IPS-15b (cell line): ENCODE results near the gene LRRC7.
"Not testable (repeated sequence)": the region's sequence is repeated elsewhere in the genome, so short reads cannot be mapped to it uniquely, and the experiment has no call there.

Source experiments
- H3K27me3 ChIP-seq: one replicate; pipeline ENCODE4 v1.6.1; 2013; ENCODE audit warnings: low read length; ENCODE audit not compliant: control insufficient read depth, insufficient read depth
- H3K36me3 ChIP-seq: one replicate; pipeline ENCODE4 v1.6.1; 2013; ENCODE audit warnings: low read length; ENCODE audit not compliant: control insufficient read depth, insufficient read depth
- H3K4me1 ChIP-seq: one replicate; pipeline ENCODE4 v1.6.1; 2013; ENCODE audit warnings: mild to moderate bottlenecking, low read length; ENCODE audit not compliant: control insufficient read depth, insufficient read depth
- H3K4me3 ChIP-seq: one replicate; pipeline ENCODE4 v1.5.1; 2013; ENCODE audit warnings: low read depth, low read length
- H3K9ac ChIP-seq: one replicate; pipeline ENCODE4 v1.6.1; 2013; ENCODE audit warnings: low read depth, mild to moderate bottlenecking, low read length
- H3K9me3 ChIP-seq: one replicate; pipeline ENCODE4 v1.6.1; 2013; ENCODE audit warnings: mild to moderate bottlenecking, low read length; ENCODE audit not compliant: control insufficient read depth, insufficient read depth

LRRC7 gene

GRCh38 chr1:69940231-69940630 lies 372.5 kb downstream of the LRRC7 start:
- Histone ChIP-seq H3K4me3 (no peak overlapping the region), H3K27me3 (no peaks in the 10 kb centered on the region)

DNA sequence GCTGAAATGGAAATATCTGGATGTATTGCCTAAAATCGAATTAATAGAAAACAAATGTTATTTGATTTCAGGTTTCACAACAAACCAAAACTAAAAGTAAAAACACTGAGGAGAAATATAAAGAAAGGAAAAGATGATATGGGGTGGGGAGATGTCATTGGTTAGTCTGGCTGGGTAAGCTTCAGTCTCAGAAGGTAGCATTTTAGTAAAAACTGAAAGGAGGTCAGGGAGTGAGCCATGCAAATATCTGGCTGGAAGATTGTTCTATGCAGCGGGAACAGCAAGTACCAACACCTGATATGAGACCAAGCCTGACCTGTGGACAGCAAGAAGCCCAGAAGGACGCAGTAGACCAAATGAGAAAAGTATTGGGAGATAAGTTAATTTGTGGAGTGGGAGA lies 373.1 kb downstream of the LRRC7 start:
- H3K4me3 ChIP-seq: no peak overlapping the region
- H3K4me1 ChIP-seq: no peaks in the 10 kb centered on the region
- H3K9ac ChIP-seq: no peak overlapping the region
- H3K36me3 ChIP-seq: no peaks in the 10 kb centered on the region
- H3K27me3 ChIP-seq: no peaks in the 10 kb centered on the region
- no peaks in the 10 kb centered on the region for H3K9me3 ChIP-seq

More at GRCh38 chr1:69940231-69940630, 372.5 kb downstream of the LRRC7 start:
- Histone ChIP-seq H3K9ac (no peak overlapping the region), H3K4me1 (no peaks in the 10 kb centered on the region), H3K9me3 (no peaks in the 10 kb centered on the region), H3K36me3 (no peaks in the 10 kb centered on the region)

GRCh38 chr1:69943030-69943429 lies 375.3 kb downstream of the LRRC7 start:
- Histone ChIP-seq H3K4me1 (no peaks in the 10 kb centered on the region), H3K4me3 (no peak overlapping the region), H3K36me3 (no peaks in the 10 kb centered on the region), H3K9ac (no peak overlapping the region), H3K9me3 (no peaks in the 10 kb centered on the region), H3K27me3 (no peaks in the 10 kb centered on the region)

DNA sequence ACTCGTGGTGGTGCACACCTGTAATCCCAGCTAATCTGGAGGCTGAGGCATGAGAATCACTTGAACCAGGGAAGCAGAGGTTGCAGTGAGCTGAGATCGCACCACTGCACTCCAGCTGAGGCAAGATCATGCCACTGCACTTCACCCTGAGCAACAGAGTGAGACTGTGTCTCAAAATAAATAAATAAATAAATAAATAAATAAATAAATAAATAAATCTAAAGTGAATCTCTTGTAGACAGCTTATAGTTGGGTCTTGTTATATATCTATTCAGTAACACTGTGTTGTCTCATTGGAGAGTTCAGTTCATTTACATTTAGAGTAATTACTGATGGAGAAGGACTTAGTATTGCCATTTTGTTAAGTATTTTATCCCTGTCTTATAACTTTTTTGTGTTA lies 379.2 kb downstream of the LRRC7 start:
- Histone ChIP-seq H3K9me3 (no peaks in the 10 kb centered on the region), H3K9ac (no peak overlapping the region), H3K36me3 (no peaks in the 10 kb centered on the region), H3K4me1 (no peaks in the 10 kb centered on the region), H3K4me3 (no peak overlapping the region), H3K27me3 (no peaks in the 10 kb centered on the region)

DNA sequence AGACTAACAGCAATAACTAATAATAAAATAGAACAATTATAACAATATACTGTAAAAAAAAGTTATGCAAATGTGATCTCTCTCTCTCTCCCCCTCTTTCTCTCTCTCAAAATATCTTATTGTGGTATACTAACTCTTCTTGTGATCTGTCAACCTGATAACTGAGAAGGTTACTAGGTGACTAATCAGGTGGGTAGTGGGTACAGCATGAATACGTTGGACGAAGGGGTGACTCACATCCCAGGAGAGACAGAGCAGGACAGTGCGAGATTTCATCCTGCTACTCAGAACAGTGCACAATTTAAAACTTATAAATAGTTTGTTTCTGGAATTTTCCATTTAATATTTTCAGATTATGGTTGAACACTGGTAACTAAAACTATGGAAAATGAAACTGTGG lies 380.1 kb downstream of the LRRC7 start:
- no peaks in the 10 kb centered on the region for H3K4me1 ChIP-seq
- H3K36me3 ChIP-seq: no peaks in the 10 kb centered on the region
- no peak overlapping the region for H3K4me3 ChIP-seq
- H3K27me3 ChIP-seq: no peaks in the 10 kb centered on the region
- no peaks in the 10 kb centered on the region for H3K9me3 ChIP-seq
- H3K9ac ChIP-seq: no peak overlapping the region

GRCh38 chr1:69952676-69953075 lies 385.0 kb downstream of the LRRC7 start:
- no peaks in the 10 kb centered on the region for H3K27me3 ChIP-seq
- H3K9ac ChIP-seq: no peak overlapping the region
- no peaks in the 10 kb centered on the region for H3K9me3 ChIP-seq
- H3K4me3 ChIP-seq: no peak overlapping the region
- no peaks in the 10 kb centered on the region for H3K4me1 ChIP-seq
- no peaks in the 10 kb centered on the region for H3K36me3 ChIP-seq

- H3K4me3 ChIP-seq, H3K9ac ChIP-seq, H3K36me3 ChIP-seq: not testable (repeated sequence)
These were observed 394.7 kb downstream of the LRRC7 start for GRCh38 chr1:69962452-69962851.

DNA sequence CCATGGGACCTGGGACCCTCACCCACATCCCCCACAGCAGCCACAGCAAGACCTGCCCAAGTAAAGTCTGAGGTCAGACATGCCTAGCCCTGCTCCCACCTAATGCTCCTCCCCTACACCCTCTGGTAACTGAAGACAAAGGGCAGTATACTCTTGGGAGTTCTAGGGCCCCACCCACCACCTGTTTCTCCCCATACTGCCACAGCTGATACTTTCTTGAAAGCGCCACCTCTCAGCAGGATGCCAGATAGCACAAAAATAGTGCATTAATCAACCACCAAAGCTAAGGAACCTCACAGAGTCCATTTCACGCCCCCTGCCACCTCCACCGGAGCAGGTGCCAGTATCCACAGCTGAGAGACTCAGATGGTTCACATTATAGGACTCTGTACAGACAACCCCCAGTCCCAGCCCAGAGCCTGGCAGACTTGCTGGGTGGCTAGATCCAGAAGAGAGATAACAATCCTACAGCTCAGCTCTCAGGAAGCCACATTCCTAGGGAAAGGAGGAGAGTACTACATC lies 399.6 kb downstream of the LRRC7 start:
- Histone ChIP-seq H3K4me3 (no peak overlapping the region), H3K9ac (no peak overlapping the region), H3K27me3 (no peaks in the 10 kb centered on the region), H3K4me1 (no peaks in the 10 kb centered on the region), H3K36me3 (no peaks in the 10 kb centered on the region), H3K9me3 (no peaks in the 10 kb centered on the region)

More at GRCh38 chr1:69962452-69962851, 394.7 kb downstream of the LRRC7 start:
- H3K9me3 ChIP-seq, H3K4me1 ChIP-seq, H3K27me3 ChIP-seq: not testable (repeated sequence)

- H3K9me3 ChIP-seq: no peaks in the 10 kb centered on the region
- no peaks in the 10 kb centered on the region for H3K36me3 ChIP-seq
- no peaks in the 10 kb centered on the region for H3K4me1 ChIP-seq
- no peak overlapping the region for H3K9ac ChIP-seq
- H3K4me3 ChIP-seq: no peak overlapping the region
- H3K27me3 ChIP-seq: no peaks in the 10 kb centered on the region
These were observed 409.2 kb downstream of the LRRC7 start for GRCh38 chr1:69976896-69977295.

- Histone ChIP-seq H3K36me3 (no peaks in the 10 kb centered on the region), H3K4me3 (no peak overlapping the region), H3K4me1 (no peaks in the 10 kb centered on the region), H3K27me3 (no peaks in the 10 kb centered on the region), H3K9ac (no peak overlapping the region), H3K9me3 (no peaks in the 10 kb centered on the region)
These were observed 415.3 kb downstream of the LRRC7 start for GRCh38 chr1:69982992-69983391.

DNA sequence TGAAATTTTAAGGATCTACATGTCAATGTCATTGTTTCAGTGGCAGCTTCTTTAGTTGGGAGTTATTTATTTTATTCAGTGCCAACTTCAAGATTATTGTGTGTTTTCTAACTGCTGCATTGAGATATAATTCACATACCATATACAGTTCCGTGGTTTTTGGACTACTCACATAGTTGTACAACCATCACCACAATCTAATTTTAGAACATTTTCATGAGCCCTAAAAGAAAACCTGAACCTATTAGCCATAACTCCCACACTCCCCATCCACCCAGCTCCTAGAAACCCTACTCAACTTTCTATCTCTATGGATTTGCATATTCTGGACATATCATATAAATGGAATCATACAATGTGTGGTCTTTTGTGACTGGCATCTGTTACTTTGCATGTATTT lies 417.7 kb downstream of the LRRC7 start:
- no peaks in the 10 kb centered on the region for H3K36me3 ChIP-seq
- no peak overlapping the region for H3K4me3 ChIP-seq
- H3K9ac ChIP-seq: no peak overlapping the region
- H3K4me1 ChIP-seq: no peaks in the 10 kb centered on the region
- H3K9me3 ChIP-seq: no peaks in the 10 kb centered on the region
- H3K27me3 ChIP-seq: no peaks in the 10 kb centered on the region

GRCh38 chr1:69985901-69986439 lies 418.2 kb downstream of the LRRC7 start:
- H3K9me3 ChIP-seq: no peaks in the 10 kb centered on the region
- H3K27me3 ChIP-seq: no peaks in the 10 kb centered on the region
- H3K9ac ChIP-seq: no peak overlapping the region
- H3K4me1 ChIP-seq: no peaks in the 10 kb centered on the region
- no peak overlapping the region for H3K4me3 ChIP-seq
- no peaks in the 10 kb centered on the region for H3K36me3 ChIP-seq
